GM20431 (cell line): ENCODE data around the gene NAA16.
"Not testable (repeated sequence)": the region's sequence is repeated elsewhere in the genome, so short reads cannot be mapped to it uniquely, and the experiment has no call there.

Experiments used
- in situ Hi-C: fragments of 300-500 bp; cut with MseI, MboI; formaldehyde crosslinking; loops from one replicate; pipeline ENCODE4 v1.15.0; 2020; ENCODE audit warnings: low sequenced_read_pairs; ENCODE audit not compliant: unreplicated experiment

Gene NAA16

GRCh38 chr13:41345914-41346589, 35.0 kb downstream of the NAA16 start:
- in situ Hi-C loops = no loop called here

GRCh38 chr13:41352935-41353840, 42.1 kb downstream of the NAA16 start:
- in situ Hi-C loops = no loop called here

DNA sequence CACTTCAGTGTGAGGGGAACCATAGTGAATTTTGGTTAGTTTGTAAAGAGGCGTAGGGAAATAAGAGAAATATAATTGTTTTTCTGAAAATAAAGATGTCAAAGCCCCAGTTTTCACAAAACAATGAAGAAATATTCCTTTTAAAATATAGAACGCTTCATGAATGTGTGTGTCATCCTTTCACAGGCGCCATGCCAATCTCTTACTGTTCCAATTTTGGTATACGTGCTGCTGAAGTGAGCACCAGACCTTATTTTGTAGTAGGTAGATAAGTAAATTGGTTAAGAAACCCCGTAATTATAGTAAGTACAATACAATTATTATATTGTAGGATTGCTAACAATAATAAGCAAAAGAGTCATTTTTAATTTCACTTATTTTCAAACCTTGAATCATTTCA, 43.3 kb downstream of the NAA16 start:
- in situ Hi-C loops = no loop called here

GRCh38 chr13:41356385-41356648, 45.2 kb downstream of the NAA16 start:
- in situ Hi-C loops = not testable (repeated sequence)

DNA sequence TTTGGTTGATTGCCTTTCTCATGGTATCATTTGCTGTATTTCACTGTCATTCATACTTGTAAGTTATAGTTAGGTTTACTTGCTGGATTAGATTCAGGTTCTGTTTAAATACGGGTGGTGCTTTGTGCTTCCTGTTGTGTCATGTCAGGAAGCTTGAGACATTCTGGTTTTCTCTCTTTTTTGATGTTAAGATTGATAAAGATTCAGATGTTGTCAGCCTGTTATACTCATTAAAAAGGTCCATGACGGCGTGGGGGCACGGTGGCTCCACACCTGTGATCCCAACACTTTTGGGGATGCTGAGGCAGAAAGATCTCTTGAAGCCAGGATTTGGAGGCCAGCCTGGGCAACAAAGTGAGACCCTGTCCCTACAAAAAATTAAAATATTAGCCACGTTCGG, 45.7 kb downstream of the NAA16 start:
- in situ Hi-C loops = no loop called here

DNA sequence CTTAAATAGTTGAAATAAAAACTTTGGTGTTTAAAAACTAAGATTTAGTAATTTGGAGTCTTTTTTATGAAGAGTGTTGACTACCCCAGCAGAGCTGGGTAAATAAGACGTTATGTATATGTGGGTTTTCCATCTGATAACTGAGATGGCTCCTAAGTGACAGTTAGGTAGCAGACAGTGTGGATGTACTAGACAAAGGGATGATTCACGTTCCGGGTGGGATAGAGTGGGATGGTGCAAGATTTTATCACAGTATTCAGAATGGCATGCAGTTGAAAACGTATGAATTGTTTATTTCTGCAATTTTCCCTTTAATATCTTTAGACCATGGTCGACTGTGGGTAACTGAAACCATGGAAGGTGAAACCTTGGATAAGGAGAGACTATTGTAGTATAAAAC, 50.4 kb downstream of the NAA16 start:
- in situ Hi-C loops = no loop called here

DNA sequence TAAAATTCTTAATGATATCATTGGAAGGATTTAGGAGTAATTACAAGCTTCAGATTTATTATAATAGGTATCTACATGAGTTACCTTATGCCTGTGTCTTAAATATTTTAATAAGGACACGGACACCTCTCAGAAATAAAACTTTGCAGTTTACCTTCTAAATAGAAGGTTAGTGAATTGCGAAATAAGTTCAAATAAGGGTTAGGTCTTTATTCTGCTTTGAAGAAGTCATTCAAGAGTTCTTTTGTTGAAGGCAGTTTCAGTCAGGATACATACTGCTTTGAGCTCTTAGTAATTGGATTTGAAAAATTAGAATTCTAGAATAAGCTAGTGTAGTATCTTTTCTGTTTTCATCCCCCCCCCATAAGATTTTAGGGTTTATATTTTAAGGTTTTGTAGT, 53.0 kb downstream of the NAA16 start:
- in situ Hi-C loops = no loop called here

DNA sequence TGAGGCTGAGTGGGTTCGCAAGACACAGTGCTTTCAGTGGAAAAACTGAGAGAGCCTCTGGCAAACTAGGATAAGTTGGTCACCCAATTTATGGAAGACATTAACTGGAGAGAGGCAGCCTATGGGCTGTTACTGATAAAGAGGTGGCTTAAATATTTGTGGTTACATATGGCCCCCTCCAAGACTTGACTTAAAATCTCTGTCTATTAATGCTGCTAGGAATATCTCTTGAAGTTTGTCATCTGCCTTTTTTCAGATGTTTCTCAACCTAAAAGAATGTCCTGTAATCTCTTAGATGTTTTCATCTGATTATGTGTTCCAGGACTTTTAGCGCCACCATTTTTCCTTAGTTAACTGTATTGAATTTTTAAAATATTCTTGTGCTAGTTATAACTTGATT, 54.6 kb downstream of the NAA16 start:
- in situ Hi-C loops = no loop called here

DNA sequence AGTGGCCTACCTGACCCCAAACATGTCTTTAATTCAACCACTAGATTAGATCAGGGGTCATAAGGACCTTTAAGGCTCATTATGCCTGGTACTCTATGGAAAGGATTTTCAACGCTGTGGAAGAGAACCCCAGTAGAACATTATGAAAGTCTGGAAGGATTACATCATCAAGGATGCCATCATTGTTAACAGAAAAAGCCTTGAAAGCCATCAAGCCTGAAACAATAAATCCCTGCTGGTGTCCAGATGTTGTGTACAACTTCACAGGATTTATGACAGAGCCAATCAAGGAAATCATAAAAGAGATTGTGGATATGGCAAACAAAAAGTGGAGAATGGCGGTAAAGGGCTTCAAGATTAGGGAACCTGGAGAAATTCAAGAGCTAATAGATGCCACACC, 59.7 kb downstream of the NAA16 start:
- in situ Hi-C loops = no loop called here

DNA sequence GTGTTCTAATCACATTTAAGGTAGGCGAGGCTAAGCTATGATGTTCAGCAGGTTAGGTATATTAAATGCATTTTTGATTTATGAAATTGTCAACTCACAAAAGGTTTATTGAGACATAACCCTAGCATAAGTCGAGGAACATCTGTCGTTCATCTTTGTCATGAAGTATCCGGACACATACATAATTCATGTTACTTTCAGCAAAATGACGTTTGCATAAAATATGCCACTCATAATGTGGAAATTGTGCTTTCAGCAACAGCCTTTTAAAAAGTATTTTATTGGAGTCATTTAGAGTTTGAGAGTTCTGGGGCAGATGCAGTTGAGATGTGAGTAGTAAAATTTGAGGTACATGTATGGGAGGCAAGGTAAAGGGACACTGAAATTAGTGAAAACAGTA, 66.4 kb downstream of the NAA16 start:
- in situ Hi-C loops = no loop called here

DNA sequence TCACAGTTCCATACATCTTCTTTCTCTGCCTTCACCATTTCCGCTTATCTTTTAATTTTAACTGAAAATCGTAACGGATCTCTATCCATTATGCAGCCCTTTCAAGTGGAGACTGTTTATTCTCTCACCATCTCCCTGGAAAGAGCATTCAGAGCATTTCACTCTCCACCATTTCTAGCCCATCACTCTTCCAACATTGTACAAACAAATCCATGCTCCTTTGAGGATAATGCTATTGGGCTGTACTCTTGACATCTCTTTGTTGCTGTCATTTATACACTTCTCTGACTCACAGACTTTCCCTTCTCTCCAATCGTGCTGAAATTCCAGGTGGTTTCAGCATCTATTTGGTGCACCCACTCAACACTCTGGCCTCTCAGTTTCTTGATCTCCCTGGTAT, 71.4 kb downstream of the NAA16 start:
- in situ Hi-C loops = no loop called here

GRCh38 chr13:41383386-41383785, 72.3 kb downstream of the NAA16 start:
- in situ Hi-C loops = no loop called here

GRCh38 chr13:41384749-41385503, 73.9 kb downstream of the NAA16 start:
- in situ Hi-C loops = no loop called here

DNA sequence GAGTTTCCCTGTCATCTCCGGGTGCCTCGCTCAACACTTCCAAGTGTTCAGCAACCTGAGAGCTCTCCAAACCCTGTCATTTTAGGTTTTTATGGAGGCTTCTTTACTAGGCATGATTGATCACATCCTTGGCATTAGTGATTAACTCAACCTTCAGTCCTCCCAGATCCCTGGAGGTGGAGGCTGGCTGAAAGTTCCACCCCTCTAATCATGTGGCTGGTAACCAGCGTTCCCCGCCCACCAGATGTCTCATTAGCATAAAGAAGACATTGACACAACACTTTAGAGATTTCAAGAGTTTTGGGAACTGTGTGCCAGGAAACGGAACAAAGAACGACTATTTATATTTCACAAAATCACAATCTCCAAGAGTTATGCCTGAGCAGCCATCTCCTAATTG, 75.1 kb downstream of the NAA16 start:
- in situ Hi-C loops = no loop called here

DNA sequence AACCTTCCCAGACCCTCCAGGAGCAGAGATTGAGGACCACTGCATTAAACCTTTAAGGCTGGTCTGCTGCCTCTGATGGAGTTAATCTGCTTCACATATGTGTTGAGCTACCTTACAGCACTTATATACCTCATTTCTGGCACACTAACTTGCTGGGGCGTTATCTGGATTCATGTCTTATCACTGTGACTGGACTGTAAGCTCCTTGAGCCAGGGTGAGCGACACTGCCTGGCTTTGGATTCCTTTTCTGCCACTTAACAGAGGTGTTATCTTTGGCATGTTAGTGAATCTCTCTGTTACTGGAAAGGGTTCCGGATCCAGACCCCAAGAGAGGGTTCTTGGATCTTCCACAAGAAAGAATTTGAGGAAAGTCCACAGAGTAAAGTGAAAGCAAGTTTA, 76.5 kb downstream of the NAA16 start:
- in situ Hi-C loops = no loop called here

DNA sequence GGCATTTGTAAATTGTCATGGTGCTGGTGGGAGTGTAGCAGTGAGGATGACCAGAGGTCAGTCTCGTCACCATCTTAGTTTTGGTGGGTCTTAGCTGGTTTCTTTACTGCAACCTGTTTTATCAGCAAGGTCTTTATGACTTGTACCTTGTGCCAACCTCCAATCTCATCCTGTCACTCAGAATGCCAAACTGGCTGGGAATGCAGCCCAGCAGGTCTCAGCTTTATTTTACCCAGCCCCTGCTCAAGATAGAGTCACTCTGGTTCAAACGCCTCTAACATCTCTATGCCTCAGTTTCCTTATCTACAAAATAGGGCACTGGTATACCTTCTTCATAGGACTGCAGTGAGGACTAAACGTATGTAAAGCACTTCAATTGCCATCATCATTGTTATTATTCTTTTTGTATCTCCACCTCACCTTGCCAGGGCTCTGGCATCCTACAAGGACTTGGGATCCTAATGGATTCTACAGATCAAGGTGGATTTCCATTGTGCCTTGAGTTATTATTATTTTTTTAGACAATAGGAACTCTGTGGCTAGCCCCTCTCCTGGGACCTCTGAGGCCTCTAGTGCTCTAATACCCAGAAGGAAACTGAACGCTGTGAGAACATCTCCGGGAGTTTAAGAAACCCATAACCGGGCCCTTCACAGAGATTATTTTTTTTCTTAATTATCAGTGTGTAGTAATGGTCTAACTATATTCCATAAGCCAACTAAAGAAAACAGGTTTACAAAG, 77.2 kb downstream of the NAA16 start:
- in situ Hi-C loops = no loop called here

- in situ Hi-C loops = no loop called here
Observed at GRCh38 chr13:41389580-41389979, 78.5 kb downstream of the NAA16 start.

- in situ Hi-C loops = no loop called here
Observed at GRCh38 chr13:41394166-41394565, 83.1 kb downstream of the NAA16 start.

DNA sequence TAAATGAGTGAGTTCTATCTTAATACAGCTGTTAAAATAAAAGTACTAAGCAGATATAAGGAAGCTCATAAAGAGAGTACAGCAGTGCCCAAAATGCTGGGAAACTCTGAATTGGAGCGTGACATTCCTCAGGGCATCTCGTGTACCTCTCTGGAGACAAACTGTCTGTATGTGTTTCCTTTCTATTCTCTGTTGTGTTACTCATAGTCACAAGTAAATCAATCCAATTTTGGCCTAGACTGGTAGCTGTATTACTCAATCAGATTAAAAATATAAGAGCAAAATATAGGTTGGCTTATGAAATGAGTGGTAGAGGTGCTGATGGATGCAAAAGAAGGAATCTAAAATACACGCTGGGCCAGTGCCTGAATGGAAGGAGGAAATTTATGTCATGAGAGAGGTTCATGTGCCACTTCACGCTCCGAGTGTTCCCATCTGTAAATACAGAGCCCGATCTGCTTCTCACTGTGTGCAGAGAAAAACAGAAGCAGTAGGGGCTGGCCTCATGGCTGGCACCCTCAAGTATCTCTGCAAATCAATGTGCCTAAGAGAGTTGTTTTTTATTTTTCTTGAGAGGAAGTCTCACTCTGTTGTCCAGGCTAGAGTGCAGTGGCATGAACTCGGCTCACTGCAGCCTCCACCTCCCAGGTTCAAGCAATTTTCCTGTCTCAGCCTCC, 87.6 kb downstream of the NAA16 start:
- in situ Hi-C loops = no loop called here

GRCh38 chr13:41401366-41401765, 90.3 kb downstream of the NAA16 start:
- in situ Hi-C loops = no loop called here
